ENCODE results near the gene IL12RB2. TPM values are rescaled to one million over a fixed set of nuclear protein-coding genes. Genes with fewer than 3 reads are reported as not detected.

IL12RB2 gene
- total RNA-seq, 1 donor from 2014 or later = 1.1 TPM

GRCh38 chr1:67436511-67437055 is 128.9 kb downstream of the IL12RB2 start:
- no peaks in the 10 kb centered on the region for H3K27me3 Mint-ChIP-seq
- peaks cover 25% of the 10 kb centered on the region for H3K4me1 Mint-ChIP-seq
- intact Hi-C loops (cut with micrococcal nuclease) = loop anchor here (10.0 kb wide), 1 partner anchor 1062 kb away; no protein-coding TSS in a partner anchor
- TF ChIP-seq CTCF (IDR thresholded peaks at IDR 0.05) = no peak
- DNase-seq = no peak
- no peaks in the 10 kb centered on the region for H3K36me3 Mint-ChIP-seq (ENCODE audit: low read depth)
- ChIA-PET CTCF (no interaction called here), POLR2A (no interaction called here)
- no peaks in the 10 kb centered on the region for H3K9me3 Mint-ChIP-seq
- H3K27ac Mint-ChIP-seq = no peak overlapping the region
- no peak for ATAC-seq (ENCODE audit: low read depth)
- H3K4me3 Mint-ChIP-seq = no peak overlapping the region

- Mint-ChIP-seq H3K4me3 (no peak overlapping the region), H3K9me3 (no peaks in the 10 kb centered on the region)
These were observed 130.3 kb downstream of the IL12RB2 start for GRCh38 chr1:67437961-67438360.

GRCh38 chr1:67439277-67440029 is 131.8 kb downstream of the IL12RB2 start:
- DNase-seq (no peak), ATAC-seq (ENCODE audit: low read depth) (no peak)
- Mint-ChIP-seq H3K27me3 (no peaks in the 10 kb centered on the region), H3K4me1 (peaks cover 4% of the 10 kb centered on the region), H3K36me3 (ENCODE audit: low read depth) (no peaks in the 10 kb centered on the region), H3K4me3 (no peak overlapping the region), H3K9me3 (no peaks in the 10 kb centered on the region), H3K27ac (no peak overlapping the region)
- POLR2A ChIA-PET = no interaction called here
- no peak for TF ChIP-seq CTCF (IDR thresholded peaks at IDR 0.05)
- intact Hi-C loops (cut with micrococcal nuclease) = loop anchor here (10.0 kb wide), 1 partner anchor 1065 kb away; no protein-coding TSS in a partner anchor
- CTCF ChIA-PET = no interaction called here

More at GRCh38 chr1:67437961-67438360, 130.3 kb downstream of the IL12RB2 start:
- Mint-ChIP-seq H3K36me3 (ENCODE audit: low read depth) (no peaks in the 10 kb centered on the region), H3K4me1 (peaks cover 19% of the 10 kb centered on the region), H3K27me3 (no peaks in the 10 kb centered on the region), H3K27ac (no peak overlapping the region)
- ATAC-seq (ENCODE audit: low read depth) (no peak), DNase-seq (no peak)
- no peak for TF ChIP-seq CTCF (IDR thresholded peaks at IDR 0.05)
- POLR2A ChIA-PET = no interaction called here
- intact Hi-C loops (cut with micrococcal nuclease) = loop anchor here (10.0 kb wide), 1 partner anchor 1063 kb away; no protein-coding TSS in a partner anchor
- CTCF ChIA-PET = interaction anchor here (1.3 kb wide), 1 partner anchor 204 kb away, joined by 3 read pairs; no protein-coding TSS in a partner anchor

GRCh38 chr1:67440339-67440738 is 132.7 kb downstream of the IL12RB2 start:
- no peak overlapping the region for H3K27ac Mint-ChIP-seq
- ATAC-seq (ENCODE audit: low read depth) (no peak), DNase-seq (no peak)
- H3K4me3 Mint-ChIP-seq = no peak overlapping the region
- ChIA-PET CTCF (no interaction called here), POLR2A (no interaction called here)
- H3K9me3 Mint-ChIP-seq = no peaks in the 10 kb centered on the region
- no peaks in the 10 kb centered on the region for H3K4me1 Mint-ChIP-seq
- H3K27me3 Mint-ChIP-seq = no peaks in the 10 kb centered on the region
- intact Hi-C loops (cut with micrococcal nuclease) = no loop called here
- no peaks in the 10 kb centered on the region for H3K36me3 Mint-ChIP-seq (ENCODE audit: low read depth)
- TF ChIP-seq CTCF (IDR thresholded peaks at IDR 0.05) = no peak

- no peak overlapping the region for H3K4me3 Mint-ChIP-seq
- no peaks in the 10 kb centered on the region for H3K4me1 Mint-ChIP-seq
- H3K36me3 Mint-ChIP-seq (ENCODE audit: low read depth) = no peaks in the 10 kb centered on the region
- ATAC-seq (ENCODE audit: low read depth) = no peak
- intact Hi-C loops (cut with micrococcal nuclease) = no loop called here
- no peaks in the 10 kb centered on the region for H3K27me3 Mint-ChIP-seq
- no peak for TF ChIP-seq CTCF (IDR thresholded peaks at IDR 0.05)
- POLR2A ChIA-PET = interaction anchor here (1.3 kb wide), 1 partner anchor 11 kb away, joined by 5 read pairs; the partner anchor contains the start of gene SERBP1
- H3K9me3 Mint-ChIP-seq = no peaks in the 10 kb centered on the region
- H3K27ac Mint-ChIP-seq = no peak overlapping the region
- no peak for DNase-seq
- CTCF ChIA-PET = no interaction called here
These were observed 133.5 kb downstream of the IL12RB2 start for GRCh38 chr1:67441183-67441582.

All from activated B cell treated with CpG ODN at 0.5 μM for 24 hours (primary cell).